ENCODE data around the gene NEU2. TPM values are rescaled to one million over a fixed set of nuclear protein-coding genes. Genes with fewer than 3 reads are reported as not detected.

Gene NEU2
- total RNA-seq, 2 experiments from 2014 or later, result not detected

GRCh38 chr2:233059797-233060500, 27.5 kb downstream of the NEU2 start, which contains the start of gene INPP5D:
TSS of gene INPP5D (plus strand) at chr2:233060342. CDS start at chr2:233060479, 137 bp downstream.
- peak; percentile 18 for TF ChIP-seq CTCF (IDR thresholded peaks at IDR 0.05)
- no peaks in the 10 kb centered on the region for H3K27me3 Mint-ChIP-seq
- no peaks in the 10 kb centered on the region for H3K9me3 Mint-ChIP-seq
- ChIA-PET CTCF (interaction anchor here (0.6 to 3.8 kb wide), 18 partner anchors 8 to 462 kb away, joined by 3 to 24 read pairs (median 4); partner anchors contain the start of gene ATG16L1), POLR2A (interaction anchor here (0.6 to 6.7 kb wide), 22 partner anchors 9 to 363 kb away, joined by 3 to 119 read pairs (median 4); partner anchors contain the start of genes ATG16L1 and GIGYF2)
- DNase-seq (peak; percentile 83), ATAC-seq (peak; percentile 65)
- H3K27ac Mint-ChIP-seq, result peak within 1 kb of the TSS; percentile 97
- intact Hi-C loops (cut with micrococcal nuclease), result loop anchor here (2.0 to 10.0 kb wide), 4 partner anchors 17 to 205 kb away; partner anchors contain the start of gene ATG16L1
- peaks cover 35% of the 10 kb centered on the region for H3K4me1 Mint-ChIP-seq (ENCODE audit: low read depth)
- H3K36me3 Mint-ChIP-seq (ENCODE audit: low read depth), result no peaks in the 10 kb centered on the region
- peak within 1 kb of the TSS; percentile 89 for H3K4me3 Mint-ChIP-seq

- POLR2A ChIA-PET, result interaction anchor here (0.6 to 6.7 kb wide), 21 partner anchors 9 to 364 kb away, joined by 3 to 119 read pairs (median 5); partner anchors contain the start of genes ATG16L1 and GIGYF2
- no peaks in the 10 kb centered on the region for H3K27me3 Mint-ChIP-seq
- CTCF ChIA-PET, result interaction anchor here (0.7 to 3.8 kb wide), 21 partner anchors 9 to 455 kb away, joined by 3 to 24 read pairs (median 4); partner anchors contain the start of gene ATG16L1
- H3K36me3 Mint-ChIP-seq (ENCODE audit: low read depth), result peaks cover 2% of the 10 kb centered on the region
- peak overlapping the region; percentile 97 for H3K27ac Mint-ChIP-seq
- ATAC-seq (peak; percentile 17), DNase-seq (no peak)
- H3K9me3 Mint-ChIP-seq, result no peaks in the 10 kb centered on the region
- H3K4me1 Mint-ChIP-seq (ENCODE audit: low read depth), result peaks cover 36% of the 10 kb centered on the region
- intact Hi-C loops (cut with micrococcal nuclease), result loop anchor here (2.0 to 5.0 kb wide), 3 partner anchors 16 to 192 kb away; partner anchors contain the start of gene ATG16L1
- TF ChIP-seq CTCF (IDR thresholded peaks at IDR 0.05), result no peak
- peak overlapping the region; percentile 89 for H3K4me3 Mint-ChIP-seq
These were observed 28.1 kb downstream of the NEU2 start for GRCh38 chr2:233060501-233060979.

- CTCF ChIA-PET, result interaction anchor here (0.7 to 6.4 kb wide), 19 partner anchors 8 to 290 kb away, joined by 3 to 38 read pairs (median 4); partner anchors contain the start of gene ATG16L1
- POLR2A ChIA-PET, result interaction anchor here (0.6 to 6.7 kb wide), 16 partner anchors 9 to 364 kb away, joined by 3 to 119 read pairs (median 6); partner anchors contain the start of genes ATG16L1 and GIGYF2
- no peak for TF ChIP-seq CTCF (IDR thresholded peaks at IDR 0.05)
- intact Hi-C loops (cut with micrococcal nuclease), result loop anchor here (2.0 to 5.0 kb wide), 3 partner anchors 16 to 191 kb away; partner anchors contain the start of gene ATG16L1
- H3K9me3 Mint-ChIP-seq, result no peaks in the 10 kb centered on the region
- H3K27me3 Mint-ChIP-seq, result no peaks in the 10 kb centered on the region
- ATAC-seq, result peak; percentile 34
- H3K4me1 Mint-ChIP-seq (ENCODE audit: low read depth), result peaks cover 39% of the 10 kb centered on the region
- H3K27ac Mint-ChIP-seq, result peak overlapping the region; percentile 97
- H3K4me3 Mint-ChIP-seq, result peak overlapping the region; percentile 89
- H3K36me3 Mint-ChIP-seq (ENCODE audit: low read depth), result peaks cover 4% of the 10 kb centered on the region
- peak; percentile 79 for DNase-seq
These were observed 28.6 kb downstream of the NEU2 start for GRCh38 chr2:233060980-233061590.

GRCh38 chr2:233061591-233062450, 29.3 kb downstream of the NEU2 start:
- CTCF ChIA-PET, result interaction anchor here (0.8 to 6.4 kb wide), 10 partner anchors 8 to 190 kb away, joined by 3 to 38 read pairs (median 16); partner anchors contain the start of gene ATG16L1
- intact Hi-C loops (cut with micrococcal nuclease), result loop anchor here (2.0 to 5.0 kb wide), 3 partner anchors 15 to 190 kb away; partner anchors contain the start of gene ATG16L1
- Mint-ChIP-seq H3K27ac (peak overlapping the region; percentile 97), H3K4me3 (peak overlapping the region; percentile 89), H3K9me3 (no peaks in the 10 kb centered on the region), H3K27me3 (no peaks in the 10 kb centered on the region), H3K4me1 (ENCODE audit: low read depth) (peaks cover 44% of the 10 kb centered on the region), H3K36me3 (ENCODE audit: low read depth) (peaks cover 10% of the 10 kb centered on the region)
- POLR2A ChIA-PET, result interaction anchor here (0.9 to 6.7 kb wide), 9 partner anchors 9 to 211 kb away, joined by 3 to 119 read pairs (median 7); partner anchors contain the start of gene ATG16L1
- DNase-seq (peak; percentile 74), ATAC-seq (peak; percentile 45)
- TF ChIP-seq CTCF (IDR thresholded peaks at IDR 0.05), result peak; percentile 63

Data from activated CD8-positive, alpha-beta T cell treated with anti-CD3 and anti-CD28 coated beads for 36 hours (primary cell).